Thyroid gland (tissue), 4 donors: ENCODE results near the gene STUB1. TPM values are rescaled to one million over a fixed set of nuclear protein-coding genes. Genes with fewer than 3 reads are reported as not detected.

Experiments used
- DNase-seq, 2 donors: peaks; one replicate each; pipeline ENCODE4 v3.0.0-alpha.2; 2019
- H3K27ac ChIP-seq, 3 donors: fragments of 200-600 bp; sonication (generic); 1 replicate in 2 of 3; 2 replicates in 1 of 3; pipeline ENCODE4 v1.5.1; 2016 to 2019; ENCODE audit warnings: mild to moderate bottlenecking in 1 of 3, moderate library complexity in 1 of 3
- H3K27me3 ChIP-seq: fragments of 200-600 bp; sonication (generic); one replicate; pipeline ENCODE4 v1.5.1; 2019
- H3K36me3 ChIP-seq, 2 donors: fragments of 200-600 bp; sonication (generic); one replicate each; pipeline ENCODE4 v1.5.1; 2016 to 2019
- H3K4me1 ChIP-seq, 2 donors: fragments of 200-600 bp; sonication (generic); one replicate each; pipeline ENCODE4 v1.5.1; 2017 to 2019
- H3K4me3 ChIP-seq, 3 donors: fragments of 200-600 bp; sonication (generic); replicated peaks in 1 of 3; 1 replicate in 2 of 3; 2 replicates in 1 of 3; pipeline ENCODE4 v1.5.1; 2016; ENCODE audit warnings: mild to moderate bottlenecking in 1 of 3
- H3K9me3 ChIP-seq: fragments of 200-600 bp; sonication (generic); one replicate; pipeline ENCODE4 v1.5.1; 2017
- CTCF ChIP-seq, 6 experiments: fragments of 200-600 bp in 3 of 6; fragments of 450-650 bp in 3 of 6; sonication (generic) in 3 of 6; IDR thresholded peaks; one replicate each; pipeline ENCODE4 v1.5.1; 2016 to 2019; ENCODE audit warnings: antibody characterized with exemption in 6 of 6, mild to moderate bottlenecking in 2 of 6, inconsistent platforms in 1 of 6, moderate library complexity in 1 of 6
- POLR2A ChIP-seq, 2 donors: fragments of 450-650 bp; IDR thresholded peaks; one replicate each; pipeline ENCODE4 v1.6.1; 2017; ENCODE audit warnings: antibody characterized with exemption in 2 of 2, mild to moderate bottlenecking in 2 of 2, moderate library complexity in 1 of 2
- WGBS, 2 donors: methylation state at CpG; one replicate each; pipeline ENCODE4 v1.1.5; 2017; 5-methylcytosine and 5-hydroxymethylcytosine counted together
- intact Hi-C: fragments of 100-400 bp; cut with DNase I; formaldehyde crosslinking; loops from one replicate; pipeline ENCODE4 v1.15.1; 2023
- total RNA-seq, 4 donors: library from RNA; depleted of rRNA; stranded (reverse); fragments of >200 nt; gene quantifications; one replicate each; pipeline ENCODE4 v1.2.3, GENCODE V29; 2016

The STUB1 gene
- total RNA-seq, 4 donors from 2014 or later = 134 to 206 (median 162) TPM

- intact Hi-C loops = no loop called here
- Histone ChIP-seq H3K4me1 (peaks cover 16 to 27% of the 10 kb centered on the region in 2 donors), H3K27ac (peak within 1 kb of the TSS; percentile 88 to 97 (median 96)), H3K9me3 (no peaks in the 10 kb centered on the region), H3K27me3 (no peaks in the 10 kb centered on the region), H3K36me3 (peaks cover 0 to 8% of the 10 kb centered on the region in 2 donors), H3K4me3 (peak within 1 kb of the TSS; percentile 27 to 96 (median 73))
- no peak for TF ChIP-seq CTCF (IDR thresholded peaks at IDR 0.05)
- peak in 1 of 2 donors; percentile 59 for TF ChIP-seq POLR2A (IDR thresholded peaks at IDR 0.05)
- DNase-seq = peak; percentile 95 to 96
- 0% methylated on average over 37 to 41 of the region's 91 CpGs for WGBS, 2 donors
Observed at GRCh38 chr16:636206-637080, 43.8 kb upstream of the STUB1 start, which contains the start of gene METTL26. METTL26 (minus strand) TSS chr16:636305; CDS start chr16:636290, 15 bp downstream.

DNA sequence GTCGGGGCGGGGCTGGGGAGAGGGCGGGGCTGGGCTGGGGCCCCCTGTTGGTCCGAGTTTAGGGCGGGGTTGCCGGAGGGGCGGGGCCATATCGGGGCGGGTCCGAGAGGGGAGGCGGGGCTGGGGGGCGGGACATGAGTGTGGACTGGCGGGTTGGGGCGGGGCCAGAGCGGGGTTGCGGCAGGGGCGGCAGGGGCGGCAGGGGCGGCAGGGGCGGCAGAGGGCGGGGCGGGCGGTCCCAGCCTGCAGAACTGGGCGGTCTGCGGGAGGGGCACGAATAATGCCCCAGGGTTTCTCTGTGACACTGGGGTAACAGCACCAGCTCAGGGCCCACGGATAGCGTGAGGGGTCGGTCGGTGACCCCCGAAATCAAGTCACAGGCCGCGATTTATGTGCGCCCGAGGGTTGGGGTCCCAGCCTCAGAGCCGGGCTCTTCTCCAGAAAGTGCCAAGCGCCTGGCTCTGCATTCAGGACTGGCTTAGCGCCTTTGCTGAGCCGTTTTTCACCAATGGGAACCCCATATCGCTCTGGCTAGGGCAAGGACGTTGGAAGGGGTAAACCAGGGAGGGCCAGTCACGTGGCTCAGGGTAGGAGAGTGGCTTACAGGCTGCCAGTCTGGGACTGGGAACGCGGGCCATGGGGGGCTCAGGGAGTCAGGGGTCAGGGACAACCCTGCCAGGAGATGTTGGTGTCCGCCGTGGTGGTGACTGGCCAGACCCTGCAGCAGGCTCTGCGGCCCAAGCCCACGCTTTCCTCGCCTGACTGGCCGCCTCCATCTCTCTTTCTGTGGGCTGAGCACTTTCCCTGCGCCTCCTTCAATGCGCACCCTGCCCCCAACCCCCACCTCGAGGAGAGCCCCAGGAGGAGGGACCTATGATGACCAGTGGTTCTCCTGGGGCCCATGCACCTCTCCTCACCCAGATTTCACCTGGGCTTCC lies 42.9 kb upstream of the STUB1 start:
- intact Hi-C loops = no loop called here
- Histone ChIP-seq H3K36me3 (peaks cover 0 to 8% of the 10 kb centered on the region in 2 donors), H3K27me3 (no peaks in the 10 kb centered on the region), H3K4me3 (peak overlapping the region in 2 of 3 donors; percentile 73 to 96), H3K27ac (peak overlapping the region; percentile 36 to 97 (median 96)), H3K9me3 (no peaks in the 10 kb centered on the region), H3K4me1 (peaks cover 17 to 27% of the 10 kb centered on the region in 2 donors)
- DNase-seq = peak; percentile 85 to 89
- 25 to 28% methylated on average over 8 to 15 of the region's 53 CpGs for WGBS, 2 donors
- TF ChIP-seq CTCF (IDR thresholded peaks at IDR 0.05) = no peak
- TF ChIP-seq POLR2A (IDR thresholded peaks at IDR 0.05) = no peak

GRCh38 chr16:638034-638543 lies 42.1 kb upstream of the STUB1 start:
- H3K36me3 ChIP-seq = peaks cover 0 to 7% of the 10 kb centered on the region in 2 donors
- peaks cover 24 to 34% of the 10 kb centered on the region in 2 donors for H3K4me1 ChIP-seq
- no peak overlapping the region for H3K4me3 ChIP-seq
- H3K27me3 ChIP-seq = no peaks in the 10 kb centered on the region
- TF ChIP-seq CTCF (IDR thresholded peaks at IDR 0.05) (no peak), POLR2A (IDR thresholded peaks at IDR 0.05) (no peak)
- H3K27ac ChIP-seq = no peak overlapping the region
- WGBS, 2 donors = 78 to 84% methylated on average over 8 to 12 of the region's 15 CpGs
- intact Hi-C loops = no loop called here
- H3K9me3 ChIP-seq = no peaks in the 10 kb centered on the region
- no peak for DNase-seq

- no peak for DNase-seq
- intact Hi-C loops = no loop called here
- Histone ChIP-seq H3K4me3 (no peak overlapping the region), H3K4me1 (peaks cover 28 to 42% of the 10 kb centered on the region in 2 donors), H3K9me3 (no peaks in the 10 kb centered on the region), H3K27me3 (no peaks in the 10 kb centered on the region), H3K27ac (no peak overlapping the region), H3K36me3 (no peaks in the 10 kb centered on the region)
- 77 to 79% methylated on average over 7 to 8 of the region's 9 CpGs for WGBS, 2 donors
- TF ChIP-seq CTCF (IDR thresholded peaks at IDR 0.05) (no peak), POLR2A (IDR thresholded peaks at IDR 0.05) (no peak)
Observed at GRCh38 chr16:638836-639235, 41.4 kb upstream of the STUB1 start.
